Endodermal cell (in vitro differentiated cells): ENCODE data around the gene PFN3. TPM values are rescaled to one million over a fixed set of nuclear protein-coding genes. Genes with fewer than 3 reads are reported as not detected.
A peak's percentile ranks its signal among the peaks of the same experiment; 100 is the strongest.

Experiments used
- DNase-seq: peaks from one replicate; pipeline ENCODE4 v3.0.0-alpha.2; 2017
- H3K27ac ChIP-seq: 2 replicates; pipeline ENCODE4 v1.5.1; 2013; ENCODE audit warnings: mild to moderate bottlenecking, low read depth, low read length, moderate library complexity
- H3K27me3 ChIP-seq: 2 replicates; pipeline ENCODE4 v1.6.1; 2013; ENCODE audit warnings: mild to moderate bottlenecking, low read length, moderate library complexity; ENCODE audit not compliant: insufficient read depth, control insufficient read depth, poor library complexity, severe bottlenecking
- H3K36me3 ChIP-seq: 2 replicates; pipeline ENCODE4 v1.7.0; 2013; ENCODE audit warnings: mild to moderate bottlenecking, low read length, moderate library complexity; ENCODE audit not compliant: control insufficient read depth, insufficient read depth
- H3K4me1 ChIP-seq: one replicate; pipeline ENCODE4 v1.7.0; 2013; ENCODE audit warnings: low read length; ENCODE audit not compliant: control insufficient read depth, insufficient read depth
- H3K4me3 ChIP-seq: 2 replicates; pipeline ENCODE4 v1.5.1; 2013; ENCODE audit warnings: mild to moderate bottlenecking, low read length, moderate library complexity
- H3K9ac ChIP-seq: 2 replicates; pipeline ENCODE4 v1.6.1; 2013; ENCODE audit warnings: mild to moderate bottlenecking, low read length, moderate library complexity; ENCODE audit not compliant: poor library complexity, severe bottlenecking; ENCODE audit errors: extremely low read depth
- H3K9me3 ChIP-seq: 2 replicates; pipeline ENCODE4 v1.6.1; 2013; ENCODE audit warnings: mild to moderate bottlenecking, low read length, moderate library complexity; ENCODE audit not compliant: control insufficient read depth
- H3K27ac Mint-ChIP-seq: 2 replicates; pipeline ENCODE4 v1.8.0; 2020; ENCODE audit warnings: mixed read lengths
- H3K27me3 Mint-ChIP-seq: 2 replicates; pipeline ENCODE4 v1.8.0; 2021; ENCODE audit warnings: mild to moderate bottlenecking, mixed read lengths; ENCODE audit not compliant: insufficient read depth
- H3K36me3 Mint-ChIP-seq: 2 replicates; pipeline ENCODE4 v1.8.0; 2020; ENCODE audit warnings: low read depth, mixed read lengths
- H3K4me1 Mint-ChIP-seq: 2 replicates; pipeline ENCODE4 v1.8.0; 2020; ENCODE audit warnings: mixed read lengths
- H3K4me3 Mint-ChIP-seq: 2 replicates; pipeline ENCODE4 v1.8.0; 2020; ENCODE audit warnings: mild to moderate bottlenecking, moderate library complexity, mixed read lengths
- H3K9me3 Mint-ChIP-seq: 2 replicates; pipeline ENCODE4 v1.8.0; 2020; ENCODE audit warnings: mild to moderate bottlenecking, mixed read lengths
- WGBS, 2 experiments: methylation state at CpG; one replicate each; pipeline versions ENCODE4 v1.1.5 to v1.1.7; 2013; ENCODE audit warnings: missing lambda C conversion rate in 2 of 2, mixed read lengths in 1 of 2; ENCODE audit not compliant: insufficient coverage in 1 of 2, insufficient read length in 1 of 2; 5-methylcytosine and 5-hydroxymethylcytosine counted together
- total RNA-seq, 2 donors: library from RNA; stranded (reverse); fragmentation: NEBNext Ultra II Directional in 1 of 2; extraction: Animal tissue kit (Norgen Biotek cat#: 25700) in 1 of 2; gene quantifications; 2 replicates in 1 of 2; 3 replicates in 1 of 2; pipeline ENCODE4 v1.2.1, GENCODE V29; 2021
- TF ChIP-seq, protein P1 (sequence below): fragments of 200-600 bp; sonication (generic); conservative IDR thresholded peaks from 2 replicates; pipeline ENCODE4 v1.5.0; 2021; ENCODE audit warnings: antibody characterized with exemption, mild to moderate bottlenecking

Gene PFN3
- total RNA-seq, 2 donors from 2014 or later, result not detected

GRCh38 chr5:177350776-177351391 is 49.6 kb downstream of the PFN3 start:
- TF ChIP-seq, protein P1, sequence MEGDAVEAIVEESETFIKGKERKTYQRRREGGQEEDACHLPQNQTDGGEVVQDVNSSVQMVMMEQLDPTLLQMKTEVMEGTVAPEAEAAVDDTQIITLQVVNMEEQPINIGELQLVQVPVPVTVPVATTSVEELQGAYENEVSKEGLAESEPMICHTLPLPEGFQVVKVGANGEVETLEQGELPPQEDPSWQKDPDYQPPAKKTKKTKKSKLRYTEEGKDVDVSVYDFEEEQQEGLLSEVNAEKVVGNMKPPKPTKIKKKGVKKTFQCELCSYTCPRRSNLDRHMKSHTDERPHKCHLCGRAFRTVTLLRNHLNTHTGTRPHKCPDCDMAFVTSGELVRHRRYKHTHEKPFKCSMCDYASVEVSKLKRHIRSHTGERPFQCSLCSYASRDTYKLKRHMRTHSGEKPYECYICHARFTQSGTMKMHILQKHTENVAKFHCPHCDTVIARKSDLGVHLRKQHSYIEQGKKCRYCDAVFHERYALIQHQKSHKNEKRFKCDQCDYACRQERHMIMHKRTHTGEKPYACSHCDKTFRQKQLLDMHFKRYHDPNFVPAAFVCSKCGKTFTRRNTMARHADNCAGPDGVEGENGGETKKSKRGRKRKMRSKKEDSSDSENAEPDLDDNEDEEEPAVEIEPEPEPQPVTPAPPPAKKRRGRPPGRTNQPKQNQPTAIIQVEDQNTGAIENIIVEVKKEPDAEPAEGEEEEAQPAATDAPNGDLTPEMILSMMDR, result no peak

More at GRCh38 chr5:177350776-177351391, 49.6 kb downstream of the PFN3 start:
- peak overlapping the region; percentile 100 for H3K27ac Mint-ChIP-seq
- H3K27me3 Mint-ChIP-seq, result peaks cover 25% of the 10 kb centered on the region
- H3K27ac ChIP-seq, result no peak overlapping the region
- peaks cover 20% of the 10 kb centered on the region for H3K36me3 Mint-ChIP-seq
- peak overlapping the region; percentile 91 for H3K9ac ChIP-seq
- peak overlapping the region; percentile 99 for H3K4me3 Mint-ChIP-seq
- no peaks in the 10 kb centered on the region for H3K9me3 ChIP-seq
- peaks cover 18% of the 10 kb centered on the region for H3K4me1 Mint-ChIP-seq
- peaks cover 11% of the 10 kb centered on the region for H3K4me1 ChIP-seq
- peak overlapping the region; percentile 97 for H3K4me3 ChIP-seq
- 15 to 17% methylated on average over 12 to 19 of the region's 19 CpGs for WGBS, 2 experiments
- H3K27me3 ChIP-seq, result no peaks in the 10 kb centered on the region
- H3K9me3 Mint-ChIP-seq, result no peaks in the 10 kb centered on the region
- DNase-seq, result no peak
- H3K36me3 ChIP-seq, result peaks cover 33% of the 10 kb centered on the region

Other genes starting within 250 kb of the PFN3 start
- 10 to 100 TPM; 13.8 to 25.1 TPM for gene RAB24, start 96.9 kb downstream of the PFN3 start, total RNA-seq
- 100 to 1,000 TPM; 157 to 165 TPM for gene PRELID1, start 96.9 kb downstream of the PFN3 start, total RNA-seq
- 10 to 100 TPM; 14.2 to 20.4 TPM for gene MXD3, start 88.8 kb downstream of the PFN3 start, total RNA-seq
- gene LMAN2, start 49.0 kb downstream of the PFN3 start, total RNA-seq, result 100 to 1,000 TPM; 119 to 128 TPM
- 10 to 100 TPM; 14.2 to 21.9 TPM for gene RGS14, start 42.7 kb downstream of the PFN3 start, total RNA-seq
- gene SLC34A1, start 16.2 kb downstream of the PFN3 start, total RNA-seq, result not detected
- 1 to 10 TPM in 1 of 2 donors, under 1 TPM in 1; 0.95 to 2.9 TPM for gene F12, start 8.9 kb upstream of the PFN3 start, total RNA-seq
- 10 to 100 TPM; 51.6 to 66.8 TPM for gene GRK6, start 26.0 kb upstream of the PFN3 start, total RNA-seq
- 1 to 10 TPM; 4.7 to 8.0 TPM for gene PRR7, start 46.2 kb upstream of the PFN3 start, total RNA-seq
- gene DBN1, start 73.0 kb upstream of the PFN3 start, total RNA-seq, result 100 to 1,000 TPM; 322 to 383 TPM
- 100 to 1,000 TPM; 196 to 241 TPM for gene PDLIM7, start 96.9 kb upstream of the PFN3 start, total RNA-seq
- 1 to 10 TPM; 2.1 to 7.7 TPM for gene DOK3, start 109.2 kb upstream of the PFN3 start, total RNA-seq
- gene DDX41, start 116.3 kb upstream of the PFN3 start, total RNA-seq, result 100 to 1,000 TPM; 115 TPM
- 100 to 1,000 TPM; 112 to 115 TPM for gene FAM193B, start 153.9 kb upstream of the PFN3 start, total RNA-seq
- gene TMED9, start 191.5 kb upstream of the PFN3 start, total RNA-seq, result 100 to 1,000 TPM; 184 to 205 TPM
- 10 to 100 TPM; 27.4 to 33.7 TPM for gene B4GALT7, start 199.5 kb upstream of the PFN3 start, total RNA-seq